HepG2 (cell line): ENCODE results near the gene OVCH1. TPM values are rescaled to one million over a fixed set of nuclear protein-coding genes. Genes with fewer than 3 reads are reported as not detected.

Source experiments
- ATAC-seq: fragments of 200-7000 bp; cut with Tn5 transposase; 3 replicates; pipeline ENCODE4 v1.9.1; 2020; ENCODE audit warnings: mild to moderate bottlenecking, moderate library complexity
- BruUV-seq: library from RNA; stranded (reverse); fragments of 400-500 nt; replicated peaks from 2 replicates; lab custom pipeline; 2021; lab: Mats Ljungman, UMichigan
- CTCF ChIA-PET: fragments of 300-600 bp; formaldehyde crosslinking; extraction: SDS; loops from one replicate; lab custom pipeline; 2021; ENCODE audit warnings: low total read pairs, inconsistent platforms, low intra/inter-chr PET ratio; lab: Yijun Ruan, JAX
- POLR2A ChIA-PET: fragments of 350-600 bp; sonication (Branson Sonifier 250); formaldehyde crosslinking; loops from one replicate; lab custom pipeline; 2020; ENCODE audit warnings: antibody characterized with exemption, inconsistent platforms; lab: Yijun Ruan, JAX
- DNase-seq: peaks from one replicate; pipeline ENCODE4 v3.0.0-alpha.2; 2015; ENCODE audit warnings: low spot score
- FAIRE-seq: peaks from 3 replicates; lab custom pipeline; 2011; peaks lifted over from hg19 to GRCh38; lab: Jason Lieb, UNC
- H2AFZ ChIP-seq: one replicate; pipeline ENCODE4 v1.6.1; 2011; ENCODE audit warnings: low read length, inconsistent platforms
- H3K27ac ChIP-seq: fragments of 300-600 bp; 3 replicates; pipeline ENCODE4 v1.8.0; 2011; ENCODE audit warnings: mixed run types, mild to moderate bottlenecking, mixed read lengths, low read length, inconsistent platforms; ENCODE audit not compliant: insufficient read depth; ENCODE audit errors: extremely low read length
- H3K27me3 ChIP-seq, 2 experiments: fragments of 200-600 bp in 1 of 2; 2 replicates in 1 of 2; 3 replicates in 1 of 2; pipeline versions ENCODE4 v1.6.0 to v1.8.0; 2011; ENCODE audit warnings: low read length in 2 of 2, mild to moderate bottlenecking in 2 of 2, moderate library complexity in 2 of 2, inconsistent platforms in 1 of 2; ENCODE audit not compliant: insufficient read depth in 2 of 2, control insufficient read depth in 1 of 2
- H3K36me3 ChIP-seq, 2 experiments: fragments of 200-600 bp in 1 of 2; replicated peaks in 1 of 2; 2 replicates in 1 of 2; 3 replicates in 1 of 2; pipeline versions ENCODE4 v1.5.1 to v1.8.0; 2011; ENCODE audit warnings: low read length in 2 of 2, inconsistent platforms in 1 of 2; ENCODE audit not compliant: insufficient read depth in 2 of 2, control insufficient read depth in 1 of 2
- H3K4me1 ChIP-seq: 2 replicates; pipeline ENCODE4 v1.5.1; 2012; ENCODE audit warnings: low read length, inconsistent platforms; ENCODE audit not compliant: insufficient read depth
- H3K4me2 ChIP-seq: 2 replicates; pipeline ENCODE4 v1.6.0; 2011; ENCODE audit warnings: low read depth, low read length, inconsistent platforms
- H3K4me3 ChIP-seq, 3 experiments: fragments of 200-600 bp in 1 of 3; sonication (generic), shearing (Covaris generic) in 1 of 3; replicated peaks in 1 of 3; 2 replicates each; pipeline ENCODE4 v1.5.1; 2011 to 2016; ENCODE audit warnings: low read length in 3 of 3, inconsistent platforms in 2 of 3, low read depth in 2 of 3, mild to moderate bottlenecking in 2 of 3, control low read depth in 1 of 3, mixed read lengths in 1 of 3; ENCODE audit not compliant: insufficient read depth in 1 of 3
- H3K79me2 ChIP-seq: one replicate; pipeline ENCODE4 v1.6.1; 2011; ENCODE audit warnings: low read length, inconsistent platforms; ENCODE audit not compliant: insufficient read depth
- H3K9ac ChIP-seq: 2 replicates; pipeline ENCODE4 v1.6.0; 2011; ENCODE audit warnings: mild to moderate bottlenecking, low read depth, low read length, inconsistent platforms; ENCODE audit not compliant: insufficient read depth
- H3K9me3 ChIP-seq: 2 replicates; pipeline ENCODE4 v1.5.1; 2012; ENCODE audit warnings: mild to moderate bottlenecking, low read length
- H4K20me1 ChIP-seq: 2 replicates; pipeline ENCODE4 v1.6.0; 2011; ENCODE audit warnings: inconsistent platforms, mild to moderate bottlenecking, low read length, moderate library complexity; ENCODE audit not compliant: insufficient read depth
- AGO1 ChIP-seq: fragments of 200-400 bp; formaldehyde crosslinking; IDR thresholded peaks from 2 replicates; pipeline ENCODE4 v1.6.1; 2017; ENCODE audit warnings: mild to moderate bottlenecking, low read depth, low read length, moderate library complexity; ENCODE audit not compliant: poor library complexity, severe bottlenecking
- ARID5B ChIP-seq: IDR thresholded peaks from 2 replicates; pipeline ENCODE4 v1.4.0; 2020; ENCODE audit warnings: mild to moderate bottlenecking, missing genetic modification reagents
- E2F1 ChIP-seq: sonication (generic); formaldehyde crosslinking; IDR thresholded peaks from 2 replicates; pipeline ENCODE4 v1.5.0; 2020; ENCODE audit warnings: missing genetic modification reagents
- IKZF5 ChIP-seq: IDR thresholded peaks from 2 replicates; pipeline ENCODE4 v1.6.1; 2018; ENCODE audit warnings: missing genetic modification reagents, mild to moderate bottlenecking, missing compliant biosample characterization
- RFXANK ChIP-seq: IDR thresholded peaks from 2 replicates; pipeline ENCODE4 v1.6.1; 2016
- THAP7 ChIP-seq: sonication (generic); formaldehyde crosslinking; IDR thresholded peaks from 2 replicates; pipeline ENCODE4 v1.8.1; 2023; ENCODE audit warnings: mild to moderate bottlenecking, missing genetic modification reagents
- THAP8 ChIP-seq: sonication (generic); formaldehyde crosslinking; IDR thresholded peaks from 2 replicates; pipeline ENCODE4 v1.5.1; 2020; ENCODE audit warnings: missing genetic modification reagents, mild to moderate bottlenecking, borderline replicate concordance
- ZNF224 ChIP-seq: sonication (generic); formaldehyde crosslinking; IDR thresholded peaks from 2 replicates; pipeline ENCODE4 v1.5.0; 2020; ENCODE audit warnings: mild to moderate bottlenecking, missing genetic modification reagents
- ZSCAN22 ChIP-seq: sonication (generic); formaldehyde crosslinking; IDR thresholded peaks from 2 replicates; pipeline ENCODE4 v1.4.0; 2020; ENCODE audit warnings: mild to moderate bottlenecking, missing genetic modification reagents
- in situ Hi-C: cut with HindIII; loops from 2 replicates; pipeline ENCODE4 v1.10.0; 2017; ENCODE audit warnings: low pct_unique_long_range_greater_than_20kb; ENCODE audit not compliant: extremely low pct_ligation_motif_present
- intact Hi-C: fragments of 100-400 bp; cut with micrococcal nuclease; formaldehyde crosslinking; loops from one replicate; pipeline ENCODE4 v1.10.0; 2022; ENCODE audit not compliant: unreplicated experiment
- polyA plus RNA-seq, 8 experiments: library from polyadenylated mRNA; depleted of rRNA in 3 of 8; stranded (reverse) in 7 of 8; unstranded in 1 of 8; fragments of >200 nt; fragmentation: Illumina TruSeq in 4 of 8; extraction: Trizol in 4 of 8; gene quantifications; 2 replicates each; pipeline versions ENCODE4 v1.2.1 to v1.2.3, GENCODE V29; 2011 to 2016; ENCODE audit warnings: low read depth in 4 of 8, missing spikeins in 1 of 8, mixed read lengths in 1 of 8; ENCODE audit not compliant: insufficient read depth in 1 of 8
- total RNA-seq, 5 experiments: library from RNA; depleted of rRNA; stranded (reverse); fragments of >200 nt; fragmentation: Illumina TruSeq; extraction: Trizol; gene quantifications; 2 replicates each; pipeline ENCODE4 v1.2.3, GENCODE V29; 2016; ENCODE audit warnings: low read depth in 1 of 5

Gene OVCH1
- total and polyA plus RNA-seq, 2 of the 13 experiments (the other 11 are each of a cell fraction or from before 2014, with no cell fraction given): not detected

GRCh38 chr12:29505122-29505521 lies 7.6 kb upstream of the OVCH1 start (continued):
- no peak for TF ChIP-seq RFXANK
- TF ChIP-seq E2F1: no peak
- no peak for TF ChIP-seq THAP8

GRCh38 chr12:29503283-29503682 lies 5.8 kb upstream of the OVCH1 start:
- Histone ChIP-seq H3K9ac (no peak overlapping the region), H3K27ac (no peak overlapping the region), H4K20me1 (no peaks in the 10 kb centered on the region), H3K4me1 (no peaks in the 10 kb centered on the region), H2AFZ (no peak overlapping the region), H3K27me3 (no peaks in the 10 kb centered on the region), H3K4me2 (no peak overlapping the region), H3K9me3 (no peaks in the 10 kb centered on the region), H3K79me2 (no peaks in the 10 kb centered on the region), H3K4me3 (no peak overlapping the region), H3K36me3 (no peaks in the 10 kb centered on the region)
- intact Hi-C loops (no loop called here), in situ Hi-C loops (no loop called here)
- POLR2A ChIA-PET: no interaction called here
- no peak for DNase-seq
- CTCF ChIA-PET: no interaction called here
- no TSS peak for BruUV-seq
- TF ChIP-seq ARID5B (CRISPR knock-in tag) (no peak), IKZF5 (CRISPR knock-in tag) (no peak), THAP7 (CRISPR knock-in tag) (no peak), ZSCAN22 (CRISPR knock-in tag) (no peak), ZNF224 (no peak), AGO1 (no peak)
- FAIRE-seq: no peak
- no peak for ATAC-seq
